IMR-90 (cell line): Measurements from ENCODE around the gene ARHGEF38. TPM values are rescaled to one million over a fixed set of nuclear protein-coding genes. Genes with fewer than 3 reads are reported as not detected.

Experiments used
- ATAC-seq: fragments of 200-7000 bp; cut with Tn5 transposase; 2 replicates; pipeline ENCODE4 v1.9.1; 2020; ENCODE audit warnings: low read depth, mild to moderate bottlenecking, moderate library complexity
- BruUV-seq: library from RNA; stranded (reverse); fragments of 400-500 nt; replicated peaks from 2 replicates; lab custom pipeline; 2021; lab: Mats Ljungman, UMichigan
- CTCF ChIA-PET: fragments of 300-600 bp; formaldehyde crosslinking; extraction: SDS; loops from one replicate; lab custom pipeline; 2021; ENCODE audit warnings: antibody characterized with exemption; lab: Yijun Ruan, JAX
- POLR2A ChIA-PET: fragments of 300-600 bp; sonication (Branson Sonifier 250); formaldehyde crosslinking; loops from one replicate; lab custom pipeline; 2022; ENCODE audit warnings: antibody characterized with exemption; ENCODE audit not compliant: unreplicated experiment; lab: Charles Lee
- DNase-seq: peaks from one replicate; pipeline ENCODE4 v3.0.0; 2013
- H2AFZ ChIP-seq: replicated peaks from 2 replicates; pipeline ENCODE3; 2013; ENCODE audit warnings: low read length, mild to moderate bottlenecking; ENCODE audit not compliant: poor library complexity
- H2AK5ac ChIP-seq: 2 replicates; pipeline ENCODE4 v1.6.1; 2013; ENCODE audit warnings: low read depth, low read length, inconsistent platforms
- H2AK9ac ChIP-seq: replicated peaks from 2 replicates; pipeline ENCODE3; 2013; ENCODE audit warnings: mild to moderate bottlenecking, low read depth, low read length, moderate library complexity; ENCODE audit not compliant: poor library complexity
- H2BK120ac ChIP-seq: 2 replicates; pipeline ENCODE4 v1.6.1; 2013; ENCODE audit warnings: low read depth, low read length, inconsistent platforms
- H2BK15ac ChIP-seq: 3 replicates; pipeline ENCODE4 v1.6.1; 2013; ENCODE audit warnings: low read depth, low read length, inconsistent platforms
- H2BK20ac ChIP-seq: 2 replicates; pipeline ENCODE4 v1.6.1; 2013; ENCODE audit warnings: low read depth, mild to moderate bottlenecking, inconsistent platforms, low read length, moderate library complexity
- H2BK5ac ChIP-seq: 2 replicates; pipeline ENCODE4 v1.6.1; 2013; ENCODE audit warnings: mild to moderate bottlenecking, low read depth, low read length, inconsistent platforms; ENCODE audit not compliant: poor library complexity, severe bottlenecking
- H3K14ac ChIP-seq: replicated peaks from 2 replicates; pipeline ENCODE4 v1.6.1; 2013; ENCODE audit warnings: low read depth, low read length, inconsistent platforms
- H3K18ac ChIP-seq: 2 replicates; pipeline ENCODE4 v1.6.1; 2013; ENCODE audit warnings: low read depth, low read length, control low read depth
- H3K23ac ChIP-seq: 2 replicates; pipeline ENCODE4 v1.6.1; 2013; ENCODE audit warnings: low read depth, low read length, inconsistent platforms
- H3K27ac ChIP-seq: 2 replicates; pipeline ENCODE4 v1.5.1; 2013; ENCODE audit warnings: mild to moderate bottlenecking, control low read depth, low read length; ENCODE audit not compliant: insufficient read depth
- H3K27me3 ChIP-seq: 2 replicates; pipeline ENCODE4 v1.6.1; 2013; ENCODE audit warnings: low read length; ENCODE audit not compliant: control insufficient read depth, insufficient read depth
- H3K36me3 ChIP-seq: 2 replicates; pipeline ENCODE4 v1.6.1; 2013; ENCODE audit warnings: low read length, mixed read lengths; ENCODE audit not compliant: control insufficient read depth, insufficient read depth
- H3K4ac ChIP-seq: 2 replicates; pipeline ENCODE4 v1.6.1; 2013; ENCODE audit warnings: low read depth, low read length, inconsistent platforms
- H3K4me1 ChIP-seq: 2 replicates; pipeline ENCODE4 v1.6.1; 2013; ENCODE audit warnings: low read length, mixed read lengths; ENCODE audit not compliant: control insufficient read depth, insufficient read depth
- H3K4me2 ChIP-seq: 2 replicates; pipeline ENCODE4 v1.6.1; 2013; ENCODE audit warnings: low read depth, mild to moderate bottlenecking, control low read depth, low read length, moderate library complexity
- H3K4me3 ChIP-seq: 2 replicates; pipeline ENCODE4 v1.5.1; 2013; ENCODE audit warnings: low read depth, mild to moderate bottlenecking, control low read depth, low read length, moderate library complexity; ENCODE audit not compliant: insufficient read depth
- H3K56ac ChIP-seq: 2 replicates; pipeline ENCODE4 v1.6.1; 2013; ENCODE audit warnings: low read length, inconsistent platforms; ENCODE audit not compliant: insufficient read depth; ENCODE audit errors: extremely low read depth
- H3K79me1 ChIP-seq, 2 experiments: 2 replicates each; pipeline ENCODE4 v1.6.1; 2013; ENCODE audit warnings: low read length in 2 of 2, inconsistent platforms in 1 of 2, low read depth in 1 of 2
- H3K9ac ChIP-seq: 2 replicates; pipeline ENCODE4 v1.6.1; 2013; ENCODE audit warnings: low read depth, low read length, control low read depth
- H3K9me1 ChIP-seq: 2 replicates; pipeline ENCODE4 v1.6.1; 2013; ENCODE audit warnings: low read length, inconsistent platforms; ENCODE audit not compliant: insufficient read depth
- H3K9me3 ChIP-seq: 2 replicates; pipeline ENCODE4 v1.6.1; 2013; ENCODE audit warnings: low read length; ENCODE audit not compliant: control insufficient read depth, insufficient read depth
- H4K20me1 ChIP-seq: 2 replicates; pipeline ENCODE4 v1.6.1; 2013; ENCODE audit warnings: low read length, inconsistent platforms; ENCODE audit not compliant: insufficient read depth
- H4K5ac ChIP-seq: 2 replicates; pipeline ENCODE4 v1.6.1; 2013; ENCODE audit warnings: mild to moderate bottlenecking, low read depth, low read length, control low read depth
- H4K8ac ChIP-seq, 2 experiments: 2 replicates each; pipeline ENCODE4 v1.6.1; 2013; ENCODE audit warnings: low read depth in 2 of 2, low read length in 2 of 2, control low read depth in 1 of 2, inconsistent platforms in 1 of 2
- H4K91ac ChIP-seq: 2 replicates; pipeline ENCODE4 v1.6.1; 2013; ENCODE audit warnings: low read depth, low read length, inconsistent platforms; ENCODE audit not compliant: insufficient read depth
- BHLHE40 ChIP-seq: fragments of 150-350 bp; IDR thresholded peaks from 2 replicates; pipeline ENCODE4 v1.6.1; 2016; ENCODE audit warnings: mild to moderate bottlenecking, low read depth, low read length
- CEBPB ChIP-seq: IDR thresholded peaks from 2 replicates; pipeline ENCODE4 v1.6.1; 2012; ENCODE audit warnings: low read depth, low read length, improper control_type of control experiment
- CHD1 ChIP-seq: IDR thresholded peaks from 2 replicates; pipeline ENCODE4 v1.6.1; 2012; ENCODE audit warnings: low read depth, low read length, improper control_type of control experiment
- CTCF ChIP-seq: conservative IDR thresholded peaks from 2 replicates; pipeline ENCODE4 v1.5.1; 2012; ENCODE audit warnings: mild to moderate bottlenecking, low read depth, low read length, improper control_type of control experiment
- FOS ChIP-seq: fragments of 150-350 bp; IDR thresholded peaks from 2 replicates; pipeline ENCODE4 v1.6.1; 2016; ENCODE audit warnings: low read depth, low read length
- MAFK ChIP-seq: IDR thresholded peaks from 2 replicates; pipeline ENCODE4 v1.6.1; 2012; ENCODE audit warnings: low read depth, low read length, improper control_type of control experiment
- MAZ ChIP-seq: IDR thresholded peaks from 2 replicates; pipeline ENCODE4 v1.6.1; 2012; ENCODE audit warnings: low read depth, mild to moderate bottlenecking, low read length, improper control_type of control experiment, moderate library complexity, borderline replicate concordance
- MXI1 ChIP-seq: IDR thresholded peaks from 2 replicates; pipeline ENCODE4 v1.6.1; 2012; ENCODE audit warnings: low read depth, mild to moderate bottlenecking, low read length, moderate library complexity, borderline replicate concordance
- NFE2L2 ChIP-seq: fragments of 150-350 bp; IDR thresholded peaks from 2 replicates; pipeline ENCODE4 v1.6.1; 2016; ENCODE audit warnings: low read depth, mild to moderate bottlenecking, low read length
- POLR2A ChIP-seq: IDR thresholded peaks from 2 replicates; pipeline ENCODE4 v1.6.1; 2012; ENCODE audit warnings: mild to moderate bottlenecking, low read depth, low read length
- RAD21 ChIP-seq: IDR thresholded peaks from 2 replicates; pipeline ENCODE4 v1.6.1; 2012; ENCODE audit warnings: low read length, improper control_type of control experiment
- RCOR1 ChIP-seq: IDR thresholded peaks from 2 replicates; pipeline ENCODE4 v1.6.1; 2012; ENCODE audit warnings: mild to moderate bottlenecking, low read length, improper control_type of control experiment; ENCODE audit not compliant: insufficient replicate concordance
- RFX5 ChIP-seq: IDR thresholded peaks from 2 replicates; pipeline ENCODE4 v1.8.0; 2012; ENCODE audit warnings: low read depth, mild to moderate bottlenecking, low read length, moderate library complexity
- SMC3 ChIP-seq: fragments of 150-350 bp; IDR thresholded peaks from 2 replicates; pipeline ENCODE4 v1.6.1; 2016; ENCODE audit warnings: low read depth, mild to moderate bottlenecking, antibody characterized with exemption, low read length, moderate library complexity
- USF2 ChIP-seq: fragments of 150-350 bp; IDR thresholded peaks from 2 replicates; pipeline ENCODE4 v1.6.1; 2017; ENCODE audit warnings: mild to moderate bottlenecking, antibody characterized with exemption, low read length, low read depth
- WGBS, 2 experiments: methylation state at CpG; one replicate each; pipeline versions ENCODE4 v1.1.5 to v1.1.7; 2013; ENCODE audit warnings: missing lambda C conversion rate in 2 of 2; ENCODE audit not compliant: insufficient read length in 1 of 2; ENCODE audit errors: extremely low coverage in 2 of 2; 5-methylcytosine and 5-hydroxymethylcytosine counted together
- dilution Hi-C: fragments of 300-500 bp; cut with HindIII; formaldehyde crosslinking; loops from one replicate; pipeline ENCODE4 v1.14.3; 2018; ENCODE audit warnings: low sequenced_read_pairs; ENCODE audit not compliant: unreplicated experiment
- in situ Hi-C: fragments of 300-500 bp; cut with MboI; formaldehyde crosslinking; loops from 3 replicates; pipeline ENCODE4 v1.14.3; 2019; ENCODE audit warnings: low sequenced_read_pairs, inconsistent platforms, mixed read lengths
- intact Hi-C: fragments of 100-400 bp; cut with micrococcal nuclease; formaldehyde crosslinking; loops from 2 replicates; pipeline ENCODE4 v1.10.0; 2022
- polyA plus RNA-seq, 3 experiments: library from polyadenylated mRNA; depleted of rRNA; stranded (reverse); fragments of >200 nt; gene quantifications; 2 replicates each; pipeline ENCODE4 v1.2.3, GENCODE V29; 2012; ENCODE audit warnings: low replicate concordance in 1 of 3
- total RNA-seq: library from RNA; depleted of rRNA; stranded (reverse); fragments of >200 nt; gene quantifications from 2 replicates; pipeline ENCODE4 v1.2.3, GENCODE V29; 2012
- TF ChIP-seq, protein P1 (sequence below): fragments of 150-350 bp; IDR thresholded peaks from 2 replicates; pipeline ENCODE4 v1.6.1; 2016; ENCODE audit warnings: low read depth, mild to moderate bottlenecking, low read length, moderate library complexity, borderline replicate concordance

Gene ARHGEF38
- total and polyA plus RNA-seq, 2 of the 4 experiments (the other 2 are of a cell fraction): not detected

GRCh38 chr4:105588252-105588651 lies 35.8 kb downstream of the ARHGEF38 start:
- H3K23ac ChIP-seq: no peak overlapping the region
- ChIA-PET CTCF (no interaction called here), POLR2A (no interaction called here)
- DNase-seq (no peak), ATAC-seq (no peak)
- no peak overlapping the region for H3K4ac ChIP-seq
- H3K4me2 ChIP-seq: no peak overlapping the region
- intact Hi-C loops (no loop called here), in situ Hi-C loops (no loop called here), dilution Hi-C loops (no loop called here)
- H3K27me3 ChIP-seq: no peaks in the 10 kb centered on the region
- H2BK15ac ChIP-seq: no peak overlapping the region
- H4K8ac ChIP-seq: no peak overlapping the region
- H4K20me1 ChIP-seq: no peaks in the 10 kb centered on the region
- no peak overlapping the region for H2AK5ac ChIP-seq
- no peak overlapping the region for H3K18ac ChIP-seq
- WGBS, 2 experiments: no CpG with 5 or more reads among the region's 3 CpGs
- H3K9me3 ChIP-seq: no peaks in the 10 kb centered on the region
- no peak overlapping the region for H3K4me3 ChIP-seq
- no peaks in the 10 kb centered on the region for H3K9me1 ChIP-seq
- no peak overlapping the region for H3K9ac ChIP-seq
- no peak overlapping the region for H3K56ac ChIP-seq
- H2BK20ac ChIP-seq: no peak overlapping the region
- H3K4me1 ChIP-seq: no peaks in the 10 kb centered on the region
- H4K91ac ChIP-seq: no peak overlapping the region
- no peak overlapping the region for H2AFZ ChIP-seq
- no TSS peak for BruUV-seq
- H3K79me1 ChIP-seq: no peaks in the 10 kb centered on the region
- TF ChIP-seq RAD21: no peak
- TF ChIP-seq SMC3: no peak
- no peak for TF ChIP-seq MAFK
- no peak for TF ChIP-seq FOS
- TF ChIP-seq USF2: no peak
- TF ChIP-seq CHD1: no peak
- TF ChIP-seq, protein P1, sequence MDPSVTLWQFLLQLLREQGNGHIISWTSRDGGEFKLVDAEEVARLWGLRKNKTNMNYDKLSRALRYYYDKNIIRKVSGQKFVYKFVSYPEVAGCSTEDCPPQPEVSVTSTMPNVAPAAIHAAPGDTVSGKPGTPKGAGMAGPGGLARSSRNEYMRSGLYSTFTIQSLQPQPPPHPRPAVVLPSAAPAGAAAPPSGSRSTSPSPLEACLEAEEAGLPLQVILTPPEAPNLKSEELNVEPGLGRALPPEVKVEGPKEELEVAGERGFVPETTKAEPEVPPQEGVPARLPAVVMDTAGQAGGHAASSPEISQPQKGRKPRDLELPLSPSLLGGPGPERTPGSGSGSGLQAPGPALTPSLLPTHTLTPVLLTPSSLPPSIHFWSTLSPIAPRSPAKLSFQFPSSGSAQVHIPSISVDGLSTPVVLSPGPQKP: no peak
- no peak for TF ChIP-seq RFX5
- no peak for TF ChIP-seq CTCF
- TF ChIP-seq RCOR1: no peak
- TF ChIP-seq NFE2L2: no peak
- no peak for TF ChIP-seq BHLHE40
- no peak for TF ChIP-seq CEBPB
- no peak for TF ChIP-seq POLR2A
- no peak for TF ChIP-seq MXI1
- no peak for TF ChIP-seq MAZ
- H3K14ac ChIP-seq: no peak overlapping the region
- no peak overlapping the region for H2BK5ac ChIP-seq
- H3K36me3 ChIP-seq: no peaks in the 10 kb centered on the region
- H3K27ac ChIP-seq: no peak overlapping the region
- no peak overlapping the region for H4K5ac ChIP-seq
- H2AK9ac ChIP-seq: no peak overlapping the region
- no peak overlapping the region for H2BK120ac ChIP-seq
